Glomerular visceral epithelial cell (primary cell): ENCODE measurements around the gene GRIK3.

Source experiments
- DNase-seq: peaks from one replicate; pipeline ENCODE4 v3.0.0-alpha.2; 2016; ENCODE audit errors: extremely low spot score

GRIK3 gene

GRCh38 chr1:36855699-36856494, 178.4 kb downstream of the GRIK3 start:
- DNase-seq = no peak

GRCh38 chr1:36853638-36854037, 180.7 kb downstream of the GRIK3 start:
- DNase-seq = no peak

GRCh38 chr1:36852586-36852985, 181.7 kb downstream of the GRIK3 start:
- DNase-seq = no peak

- DNase-seq = no peak
Observed at GRCh38 chr1:36851595-36851994, 182.7 kb downstream of the GRIK3 start.

DNA sequence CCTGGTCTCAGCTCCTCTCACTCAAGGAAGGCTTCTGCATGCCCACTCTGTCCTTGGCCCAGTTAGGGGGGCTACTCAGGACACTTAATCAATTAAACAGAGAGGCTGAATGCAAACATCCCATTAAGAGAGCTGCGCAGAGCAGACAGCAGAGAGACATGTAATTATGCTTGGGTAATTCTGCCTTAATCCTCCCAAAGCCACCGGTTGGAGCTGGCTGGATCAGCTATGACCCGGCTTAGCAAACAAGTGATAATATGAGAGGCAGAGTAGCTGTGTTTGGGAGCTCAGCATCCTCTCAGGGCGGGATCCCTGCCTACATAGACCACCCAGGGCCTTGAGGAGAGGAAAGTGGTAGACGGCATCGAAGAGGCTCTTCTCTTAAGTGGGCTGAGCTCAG, 183.2 kb downstream of the GRIK3 start:
- no peak for DNase-seq

GRCh38 chr1:36849956-36850355, 184.4 kb downstream of the GRIK3 start:
- no peak for DNase-seq

DNA sequence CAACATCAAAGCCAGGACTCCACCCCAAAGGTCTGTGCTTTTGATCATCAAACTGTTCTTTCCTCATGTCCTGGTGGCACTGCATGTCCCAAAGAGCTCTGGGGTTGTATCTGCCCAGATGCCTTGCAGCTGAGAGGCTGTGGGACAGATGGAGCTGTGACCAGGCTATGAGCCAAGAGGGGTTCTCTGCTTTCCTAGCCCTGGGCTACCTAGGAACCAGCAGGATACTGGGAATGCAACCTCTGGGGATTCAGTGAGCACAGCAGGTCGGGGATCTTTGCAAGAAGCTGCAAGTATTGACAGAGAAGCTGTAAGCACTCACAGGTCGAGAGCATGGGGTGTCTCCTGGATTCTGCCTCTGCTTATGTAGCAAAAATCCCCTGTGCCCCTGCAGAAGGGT, 186.6 kb downstream of the GRIK3 start:
- no peak for DNase-seq

GRCh38 chr1:36847186-36847585, 187.1 kb downstream of the GRIK3 start:
- DNase-seq = no peak

GRCh38 chr1:36846357-36846756, 188.0 kb downstream of the GRIK3 start:
- DNase-seq = no peak

DNA sequence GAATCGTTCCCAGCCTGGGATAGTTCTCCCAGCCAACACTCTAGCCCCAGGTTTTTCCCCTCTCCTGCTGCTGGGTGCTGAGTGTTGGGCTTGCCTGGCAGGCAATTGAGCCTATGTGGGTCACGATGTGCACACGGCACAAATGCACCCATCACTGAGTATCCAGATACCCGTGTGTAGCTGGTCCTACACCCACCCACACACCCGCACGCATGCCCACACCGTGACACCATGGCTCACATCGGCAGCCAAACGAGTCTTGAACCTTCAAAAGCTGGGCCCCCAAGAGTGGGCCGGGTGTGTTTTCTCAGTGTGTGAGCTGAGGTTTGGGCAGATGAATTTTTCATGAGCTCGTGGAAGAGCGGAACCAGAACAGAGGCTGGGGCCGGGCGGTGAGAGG, 188.5 kb downstream of the GRIK3 start:
- DNase-seq = no peak

- DNase-seq = no peak
Observed at GRCh38 chr1:36844917-36845316, 189.4 kb downstream of the GRIK3 start.

DNA sequence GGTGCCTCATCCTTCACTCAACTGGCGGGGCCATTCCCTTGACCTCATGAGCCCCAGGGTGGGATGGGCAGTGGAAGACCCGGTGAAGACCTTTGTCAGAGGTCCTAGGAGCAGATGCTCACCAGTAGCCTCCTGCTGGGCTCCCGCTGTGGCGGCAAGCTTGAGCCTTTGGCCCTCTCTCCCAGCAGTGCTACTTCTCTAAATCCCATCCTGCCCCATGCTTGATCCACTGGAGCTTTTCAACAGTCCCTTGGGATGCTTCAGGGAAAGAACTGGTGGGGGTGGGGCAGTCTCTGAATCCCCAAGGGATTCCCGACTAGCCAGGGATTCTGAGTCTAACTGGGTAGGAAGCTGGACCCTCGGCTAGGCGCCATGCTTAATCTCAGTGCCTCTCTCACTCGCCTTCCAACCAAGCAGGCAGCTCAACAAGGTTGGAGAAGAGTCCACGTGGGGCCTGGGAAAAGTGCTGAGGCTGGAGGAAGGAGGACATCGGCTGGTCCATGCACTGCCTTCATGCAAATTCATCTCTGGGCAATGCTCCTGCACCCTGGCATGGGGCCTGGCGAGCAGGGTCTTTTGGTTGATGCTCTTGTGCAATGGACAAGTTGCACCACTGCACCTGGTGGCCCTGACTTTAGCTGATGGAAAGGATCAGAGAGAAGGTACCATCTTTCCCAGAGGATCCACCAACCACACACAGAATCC, 190.3 kb downstream of the GRIK3 start:
- DNase-seq = no peak

DNA sequence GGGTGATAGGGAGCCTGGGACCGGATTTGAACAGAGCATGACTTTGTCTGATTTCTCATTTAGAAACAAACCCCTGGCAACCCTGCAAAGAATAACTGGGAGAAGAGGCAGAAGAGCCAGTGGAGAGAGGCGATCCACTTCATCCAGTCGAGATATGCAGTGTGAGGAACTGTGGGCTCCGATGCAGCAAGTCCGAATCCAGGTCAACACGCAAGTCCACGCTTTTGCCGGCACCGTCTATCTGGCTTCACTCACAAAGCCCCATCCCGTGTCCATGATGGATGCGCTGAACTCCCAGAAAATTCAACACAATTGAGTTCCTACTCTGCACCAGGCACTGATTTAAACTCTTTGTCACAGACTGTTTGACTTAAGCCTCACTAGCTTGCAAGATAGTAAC, 191.3 kb downstream of the GRIK3 start:
- no peak for DNase-seq

DNA sequence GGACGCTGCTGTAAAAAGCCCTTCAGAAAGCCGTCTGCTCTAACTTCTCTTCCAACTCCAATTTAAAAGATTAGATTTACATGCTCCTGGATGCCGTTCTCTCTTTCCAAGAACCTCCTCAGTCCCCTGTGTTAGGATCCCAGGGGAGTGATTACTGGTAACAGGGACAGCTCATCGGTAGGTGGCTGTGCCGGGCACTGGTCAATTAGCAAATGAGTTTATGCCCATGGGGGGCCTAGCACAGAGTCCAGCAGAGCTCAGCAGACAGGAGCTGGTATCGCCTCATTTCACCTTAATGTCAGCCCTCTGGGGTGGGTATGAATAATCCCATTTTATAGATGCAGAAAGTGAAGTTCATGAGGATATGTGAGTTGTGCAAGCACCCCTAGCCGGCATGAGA, 191.9 kb downstream of the GRIK3 start:
- no peak for DNase-seq

DNA sequence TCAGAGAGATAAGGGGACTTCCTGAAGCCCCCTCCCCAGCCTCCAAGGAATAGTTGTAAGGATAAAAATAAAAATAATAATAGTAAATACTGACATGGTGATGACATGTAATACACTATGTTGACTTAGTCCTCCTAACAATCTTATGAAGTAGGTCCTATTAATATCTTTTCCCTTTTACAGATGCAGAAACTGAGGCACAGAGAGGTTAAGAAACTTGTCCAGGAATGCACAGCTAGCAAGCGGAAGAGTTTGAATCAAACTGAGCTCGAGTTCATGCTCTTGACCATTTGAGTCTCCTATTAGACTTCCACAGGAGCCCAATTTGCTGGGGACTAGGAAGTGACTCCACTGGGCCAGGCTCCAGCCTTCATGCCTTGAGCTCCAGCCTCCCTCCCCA, 194.8 kb downstream of the GRIK3 start:
- no peak for DNase-seq

DNA sequence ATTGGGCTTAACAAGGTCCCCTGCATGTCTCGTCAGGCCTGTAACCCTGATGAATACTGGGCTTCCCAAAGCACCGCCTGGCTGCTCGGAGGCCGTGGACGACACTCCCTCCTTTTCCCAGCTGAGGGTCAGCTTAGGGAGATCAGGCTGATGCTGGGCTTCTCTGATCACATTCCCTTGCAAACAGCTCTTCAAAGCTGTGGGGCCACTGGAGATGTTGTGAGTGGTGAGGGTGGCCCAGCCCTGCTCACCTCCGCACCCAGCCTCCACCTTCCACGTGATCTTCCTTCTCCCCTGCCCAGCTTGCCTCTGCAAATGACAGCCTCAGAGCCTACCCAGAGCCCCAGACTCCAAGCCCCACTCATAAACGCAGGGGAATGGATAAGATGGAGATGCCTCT, 195.4 kb downstream of the GRIK3 start:
- no peak for DNase-seq

- no peak for DNase-seq
Observed at GRCh38 chr1:36836916-36837315, 197.4 kb downstream of the GRIK3 start.

DNA sequence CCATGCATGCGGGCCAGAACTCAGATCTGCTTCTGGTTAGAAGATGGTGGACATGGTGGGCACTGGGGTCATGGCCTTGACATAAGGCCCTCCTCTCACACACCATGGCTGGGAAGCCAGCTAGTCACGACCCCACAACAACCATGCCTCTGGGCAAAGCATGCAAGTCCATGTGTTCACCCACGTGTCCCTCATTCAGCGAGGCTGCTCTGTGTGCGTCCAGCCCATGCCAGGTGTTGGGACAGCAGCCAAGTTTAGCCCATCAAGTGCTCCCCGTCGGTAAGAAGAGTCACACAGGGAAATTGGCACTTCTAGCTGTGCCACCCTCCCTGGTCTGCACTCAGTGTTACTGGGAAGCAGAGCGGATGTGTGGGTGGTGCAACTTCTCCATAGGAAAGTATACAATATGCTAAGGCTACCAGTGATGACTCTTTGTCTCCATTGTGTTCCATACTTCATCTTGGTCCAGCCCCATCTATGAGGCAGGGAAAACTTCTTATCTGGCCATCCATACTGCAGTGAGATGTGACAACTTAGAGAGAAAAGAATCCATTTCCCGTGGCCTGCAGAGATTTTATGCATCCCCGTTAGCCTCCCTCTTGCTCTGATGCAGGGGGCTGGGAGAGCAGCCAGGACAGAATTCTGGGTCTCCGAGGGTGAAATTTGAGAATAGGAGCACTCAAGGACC, 198.0 kb downstream of the GRIK3 start:
- DNase-seq = no peak

- no peak for DNase-seq
Observed at GRCh38 chr1:36835696-36836095, 198.6 kb downstream of the GRIK3 start.

DNA sequence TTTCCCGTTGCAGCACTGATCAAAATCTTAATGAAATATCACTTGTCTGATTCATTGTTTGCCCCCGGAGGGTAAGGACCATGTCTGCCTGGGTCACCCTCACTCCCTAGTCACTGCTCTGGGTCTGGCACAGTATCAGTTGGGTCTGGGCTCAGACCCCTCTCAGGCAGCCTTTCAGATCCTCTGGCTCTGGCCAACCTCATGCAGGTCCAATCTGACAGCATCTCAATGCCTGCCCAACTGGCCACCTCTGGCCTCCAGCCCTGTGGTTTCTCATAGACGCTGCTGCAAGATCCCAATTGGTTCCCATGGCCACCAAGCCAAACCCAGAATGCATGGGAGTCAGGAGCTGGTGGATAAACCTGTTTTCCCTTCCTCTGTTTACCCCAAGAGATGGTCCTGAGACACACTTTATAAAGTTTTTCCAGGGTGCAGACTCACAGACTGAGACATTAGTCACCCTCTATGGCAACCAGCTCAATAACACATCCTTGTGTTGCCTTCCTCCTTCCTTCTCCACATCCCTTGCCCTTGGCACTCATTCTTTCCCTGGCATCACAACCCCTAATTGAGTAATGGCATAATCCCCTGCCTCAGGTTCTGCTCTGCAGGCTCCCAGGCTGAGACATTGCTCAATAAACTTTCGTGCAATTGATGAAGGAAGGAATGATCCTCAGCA, 199.2 kb downstream of the GRIK3 start:
- DNase-seq = no peak

GRCh38 chr1:36834586-36834985, 199.7 kb downstream of the GRIK3 start:
- no peak for DNase-seq

- DNase-seq = no peak
Observed at GRCh38 chr1:36831186-36831810, 203.0 kb downstream of the GRIK3 start.
